WI38 (cell line): Measurements from ENCODE around the gene FUS.
"Not testable (repeated sequence)": the region's sequence is repeated elsewhere in the genome, so short reads cannot be mapped to it uniquely, and the experiment has no call there.

Experiments used
- H3K4me3 ChIP-seq: 2 replicates; pipeline ENCODE4 v1.5.1; 2011; ENCODE audit warnings: low read depth, mild to moderate bottlenecking, control low read depth, low read length
- CTCF ChIP-seq: IDR thresholded peaks from 2 replicates; pipeline ENCODE4 v1.5.1; 2012; ENCODE audit warnings: low read depth, mild to moderate bottlenecking, control low read depth, low read length

Gene FUS

GRCh38 chr16:31168848-31169247, 11.1 kb upstream of the FUS start:
- TF ChIP-seq CTCF, result no peak
- no peak overlapping the region for H3K4me3 ChIP-seq

GRCh38 chr16:31170048-31170447, 9.9 kb upstream of the FUS start:
- H3K4me3 ChIP-seq, result not testable (repeated sequence)

- no peak overlapping the region for H3K4me3 ChIP-seq
These were observed 2.8 kb upstream of the FUS start for GRCh38 chr16:31177136-31177535.

GRCh38 chr16:31179219-31179746, 656 bp upstream of the FUS start:
- TF ChIP-seq CTCF, result no peak
- peak overlapping the region; percentile 95 for H3K4me3 ChIP-seq

More at GRCh38 chr16:31177136-31177535, 2.8 kb upstream of the FUS start:
- TF ChIP-seq CTCF, result no peak

- no peak for TF ChIP-seq CTCF
- peak overlapping the region; percentile 95 for H3K4me3 ChIP-seq
These were observed 1.3 kb downstream of the FUS start for GRCh38 chr16:31181102-31181830.

GRCh38 chr16:31182391-31182790, 2.5 kb downstream of the FUS start:
- H3K4me3 ChIP-seq, result peak overlapping the region; percentile 95
- TF ChIP-seq CTCF, result no peak

- H3K4me3 ChIP-seq, result no peak overlapping the region
- no peak for TF ChIP-seq CTCF
These were observed 3.8 kb downstream of the FUS start for GRCh38 chr16:31183432-31184428.
